Stimulated activated CD4-positive, alpha-beta T cell treated with anti-CD3 and anti-CD28 coated beads, Interleukin-1b, Interleukin-23, amount 100 ng/mL, for 24 hours (primary cell): Measurements from ENCODE around the gene RIOK2.
"Not testable (repeated sequence)": the region's sequence is repeated elsewhere in the genome, so short reads cannot be mapped to it uniquely, and the experiment has no call there.

Experiments
- DNase-seq, 4 experiments: peaks; one replicate each; pipeline ENCODE4 v3.0.0-alpha.2; 2020; ENCODE audit warnings: low read depth in 4 of 4, low spot score in 1 of 4

The RIOK2 gene

DNA sequence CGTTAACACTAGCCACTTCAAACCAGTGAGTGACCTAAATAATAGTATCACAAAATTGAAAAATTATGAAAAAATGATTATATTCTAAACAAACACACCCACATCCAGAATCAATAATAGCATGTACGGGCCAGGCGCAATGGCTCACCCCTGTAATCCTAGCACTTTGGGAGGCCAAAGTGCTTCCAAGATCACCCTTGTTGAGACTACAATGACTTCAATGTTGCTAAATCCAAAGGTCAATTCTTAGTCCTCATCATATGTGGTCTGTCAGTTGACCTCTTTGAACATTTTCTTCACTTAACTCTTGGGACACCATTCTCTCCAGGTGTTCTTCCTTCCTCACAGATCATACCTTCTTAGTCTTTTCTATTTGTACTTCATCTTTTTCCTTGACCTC, 11.3 kb downstream of the RIOK2 start:
- DNase-seq = no peak

DNA sequence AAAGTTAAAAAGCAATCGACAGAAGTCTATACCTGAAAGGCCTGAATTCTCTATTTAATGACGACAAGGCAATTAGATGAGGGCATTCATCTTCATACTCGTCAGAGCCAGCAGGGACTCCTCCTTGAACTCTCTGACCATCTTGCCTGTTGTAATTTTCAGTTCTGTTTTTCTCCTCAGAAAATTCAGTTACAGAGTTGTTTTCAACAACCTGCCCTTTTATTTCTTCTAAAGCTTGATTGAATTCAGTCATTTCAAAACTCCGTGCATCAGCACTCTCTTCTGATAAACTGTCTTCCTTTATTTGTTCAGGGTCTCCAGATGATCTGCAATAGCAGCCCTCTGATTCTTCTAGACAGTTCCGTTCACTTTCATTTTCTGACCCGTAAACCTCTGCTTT, 15.6 kb downstream of the RIOK2 start:
- no peak for DNase-seq

DNA sequence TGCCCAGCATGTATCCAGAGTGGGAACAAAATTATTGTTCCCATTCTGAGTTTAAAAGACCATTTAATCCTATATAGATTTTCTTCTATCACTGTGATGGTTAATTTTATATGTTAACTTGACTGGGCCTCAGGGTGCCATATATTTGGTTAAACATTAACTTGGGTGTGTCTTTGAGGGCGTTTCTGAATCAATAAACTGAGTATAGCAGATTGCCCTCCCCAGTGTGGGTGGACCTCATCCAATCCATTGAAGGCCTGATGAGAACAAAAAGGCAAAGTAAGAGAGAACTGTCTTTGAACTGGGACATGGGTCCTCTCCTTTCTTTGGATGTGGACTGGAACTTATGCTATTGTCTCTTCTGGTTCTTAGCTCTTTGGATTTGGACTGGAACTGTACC, 17.3 kb downstream of the RIOK2 start:
- DNase-seq = no peak

DNA sequence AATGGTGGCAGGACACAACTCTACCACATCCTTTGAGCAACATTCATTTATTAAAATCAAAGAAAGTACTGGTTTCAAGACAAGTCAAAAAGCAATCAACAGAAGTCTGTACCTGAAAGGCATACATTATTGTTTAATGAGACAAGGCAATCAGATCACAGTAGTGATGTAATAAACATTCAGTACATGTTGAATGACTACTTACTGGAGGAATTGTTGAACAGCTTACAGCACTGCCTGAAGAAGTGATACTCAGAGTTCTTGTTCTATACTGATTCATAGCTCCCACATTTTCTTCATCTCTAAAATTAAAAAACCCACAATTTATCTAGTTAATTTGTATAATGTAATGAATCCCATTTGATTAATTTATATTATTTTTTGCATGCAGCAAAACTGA, 18.2 kb downstream of the RIOK2 start:
- no peak for DNase-seq

DNA sequence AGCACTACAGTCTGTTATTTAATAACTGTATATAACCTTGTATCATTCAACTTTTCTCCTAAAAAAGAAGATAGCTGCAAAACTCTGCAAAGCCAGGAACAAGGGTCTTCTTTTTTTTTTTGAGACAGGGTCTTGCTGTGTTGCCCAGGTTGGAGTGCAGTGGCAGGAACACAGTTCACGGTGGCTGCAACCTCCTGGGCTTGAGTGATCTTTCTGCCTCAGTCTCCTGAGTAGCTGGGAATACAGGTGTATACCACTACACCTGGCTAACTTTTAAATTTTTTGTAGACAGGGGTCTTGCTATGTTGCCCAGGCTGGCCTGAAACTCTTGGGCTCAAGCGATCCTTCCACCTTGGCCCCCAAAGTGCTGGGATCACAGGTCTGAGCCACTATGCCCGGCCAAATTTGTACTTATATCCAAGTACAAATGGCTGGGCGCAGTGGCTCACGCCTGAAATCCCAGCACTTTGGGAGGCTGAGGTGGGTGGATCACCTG, 19.2 kb downstream of the RIOK2 start:
- DNase-seq = no peak

DNA sequence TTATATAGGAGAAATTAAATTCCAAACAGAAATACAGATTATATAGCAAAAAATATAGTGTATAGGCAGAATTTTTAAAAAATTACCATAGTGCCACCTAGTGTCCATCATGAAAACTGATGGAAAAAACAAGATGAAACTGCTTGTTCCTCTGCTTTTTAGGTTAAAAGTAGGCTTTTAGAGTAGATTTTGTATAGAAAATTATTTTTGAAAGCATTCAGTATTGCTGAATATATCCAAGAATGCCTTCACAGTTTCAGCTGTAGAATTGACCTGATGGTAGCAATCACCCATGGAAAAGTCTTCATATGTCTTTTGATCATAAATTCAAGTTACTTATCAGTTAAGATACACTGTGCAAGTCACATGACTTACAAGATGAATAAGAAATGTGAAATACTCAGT, 19.7 kb downstream of the RIOK2 start:
- DNase-seq = no peak

DNA sequence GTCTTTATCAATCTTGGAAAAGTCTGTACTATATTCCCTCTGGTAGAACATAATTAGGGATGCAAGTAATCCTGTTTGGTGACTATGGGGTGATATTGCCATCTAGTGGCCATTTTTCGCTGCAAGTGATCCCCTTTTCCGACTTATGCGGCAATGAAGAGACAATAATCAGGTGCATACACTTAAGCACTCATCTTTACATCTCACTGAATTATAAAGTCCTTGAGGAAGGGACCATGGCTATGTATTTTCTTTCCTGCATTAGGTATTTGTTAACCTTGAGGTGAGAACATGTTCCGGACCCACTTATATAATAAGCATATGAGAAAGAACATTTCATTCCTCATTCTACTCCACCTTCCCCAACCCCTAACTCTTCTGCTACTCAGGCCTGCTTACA, 21.0 kb downstream of the RIOK2 start:
- peak in 1 of 4 experiments; percentile 21 for DNase-seq

DNA sequence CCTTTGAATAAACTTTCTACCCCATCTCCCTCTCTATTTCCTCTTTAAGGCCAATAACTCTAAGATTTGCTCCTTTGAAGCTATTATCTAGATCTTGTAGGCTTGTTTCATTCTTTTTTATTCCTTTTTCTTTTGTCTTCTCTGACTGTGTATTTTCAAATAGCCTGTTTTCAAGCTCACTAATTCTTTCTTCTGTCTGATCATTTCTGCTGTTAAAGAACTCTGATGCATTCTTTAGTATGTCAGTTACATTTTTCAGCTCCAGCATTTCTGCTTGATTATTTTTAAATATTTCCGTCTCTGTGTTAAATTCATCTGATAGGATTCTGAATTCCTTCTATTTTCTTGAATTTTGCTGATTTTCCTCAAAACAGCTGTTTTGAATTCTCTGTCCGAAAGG, 25.4 kb downstream of the RIOK2 start:
- no peak for DNase-seq

DNA sequence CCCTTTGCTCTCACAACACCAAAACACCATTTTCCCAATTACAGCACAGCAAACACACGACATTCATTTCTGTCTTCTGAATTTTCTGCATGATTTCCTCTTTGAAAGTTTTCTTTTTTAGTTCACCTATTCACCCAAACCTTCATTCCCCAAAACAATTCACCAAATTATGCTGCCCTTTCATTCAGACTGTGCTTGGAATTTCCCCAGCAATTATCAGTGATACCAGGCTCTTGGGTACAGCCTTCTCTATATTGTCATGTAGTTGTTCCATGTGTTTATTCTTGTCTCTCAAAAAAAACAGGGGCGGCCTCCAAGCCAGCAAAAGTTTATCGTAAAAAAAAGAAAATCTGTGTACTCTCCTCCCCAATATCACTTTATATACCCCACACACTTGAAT, 31.7 kb downstream of the RIOK2 start:
- DNase-seq = no peak

DNA sequence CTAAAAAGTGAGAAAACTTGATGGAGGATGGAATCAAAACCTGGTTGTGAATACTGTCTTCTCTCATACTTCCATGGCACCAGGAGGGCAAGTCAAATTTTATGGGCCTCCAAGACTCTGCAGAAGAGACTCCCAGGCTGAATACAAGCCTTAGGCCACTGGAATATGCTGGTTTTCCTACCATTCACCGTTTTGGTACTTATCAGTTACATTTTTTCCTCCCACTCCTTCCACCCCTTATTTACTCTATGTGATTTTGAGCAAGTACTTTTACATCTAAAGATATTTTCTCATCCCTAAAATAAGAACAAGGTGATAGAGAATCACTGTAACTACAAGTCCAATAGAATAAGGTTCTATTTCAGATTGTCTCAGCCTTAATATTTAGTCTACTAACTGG, 32.6 kb downstream of the RIOK2 start:
- DNase-seq = no peak

DNA sequence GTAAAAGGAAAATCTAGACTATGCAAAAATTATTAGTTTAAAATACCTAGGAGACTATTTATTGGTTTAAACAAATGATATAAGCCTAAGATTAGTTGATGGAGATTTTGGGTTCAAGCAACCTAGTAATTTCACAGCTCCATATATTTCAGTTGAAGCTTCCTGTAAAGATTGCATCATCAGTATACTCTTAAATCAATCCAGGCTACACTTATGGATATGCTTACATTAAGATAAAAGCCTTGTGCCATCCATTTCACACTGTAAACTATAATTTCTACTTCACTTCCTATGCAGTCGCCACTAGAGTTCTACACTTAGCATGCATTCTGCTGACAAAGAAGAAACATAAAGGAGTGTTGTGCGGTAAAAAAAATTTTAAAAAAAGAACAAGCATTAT, 33.3 kb downstream of the RIOK2 start:
- no peak for DNase-seq

DNA sequence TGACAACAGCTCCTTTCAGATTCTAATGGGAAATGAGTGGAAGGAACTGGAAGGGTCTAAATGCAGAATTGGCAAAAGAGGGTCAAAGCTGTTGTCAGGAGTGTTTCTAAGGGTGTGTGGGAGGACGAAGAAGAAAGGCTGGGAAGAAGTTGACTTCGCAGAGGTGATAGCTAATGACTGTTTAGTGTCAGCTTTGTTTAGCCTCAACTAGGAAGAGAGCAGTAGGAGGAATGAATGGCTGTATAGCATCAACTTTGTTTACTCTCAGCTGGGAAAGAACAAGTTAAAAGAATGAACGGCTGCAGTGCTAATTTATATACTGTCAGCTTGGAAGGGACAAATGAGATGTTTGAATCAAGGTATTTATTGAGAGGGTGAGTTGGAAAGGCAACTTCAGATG, 34.8 kb downstream of the RIOK2 start:
- no peak for DNase-seq

DNA sequence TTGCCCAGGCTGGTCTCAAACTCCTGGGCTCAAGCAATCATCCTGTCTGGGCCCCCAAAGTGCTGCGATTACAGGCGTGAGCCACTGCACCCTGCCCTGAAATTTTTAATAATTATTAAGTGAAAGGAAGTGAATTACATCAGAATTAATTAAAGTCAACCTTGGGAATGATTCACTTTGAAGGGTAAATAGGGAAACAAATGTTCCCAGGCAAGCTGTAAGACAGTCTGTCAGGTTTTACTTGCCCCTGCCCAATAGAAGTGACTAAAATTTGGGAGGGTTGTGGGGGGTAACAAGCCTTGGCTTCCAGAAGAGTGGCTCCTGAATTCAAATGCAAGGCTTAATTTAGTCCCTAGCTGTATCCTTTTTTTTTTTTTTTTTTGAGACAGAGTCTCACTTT, 39.3 kb downstream of the RIOK2 start:
- DNase-seq = no peak

DNA sequence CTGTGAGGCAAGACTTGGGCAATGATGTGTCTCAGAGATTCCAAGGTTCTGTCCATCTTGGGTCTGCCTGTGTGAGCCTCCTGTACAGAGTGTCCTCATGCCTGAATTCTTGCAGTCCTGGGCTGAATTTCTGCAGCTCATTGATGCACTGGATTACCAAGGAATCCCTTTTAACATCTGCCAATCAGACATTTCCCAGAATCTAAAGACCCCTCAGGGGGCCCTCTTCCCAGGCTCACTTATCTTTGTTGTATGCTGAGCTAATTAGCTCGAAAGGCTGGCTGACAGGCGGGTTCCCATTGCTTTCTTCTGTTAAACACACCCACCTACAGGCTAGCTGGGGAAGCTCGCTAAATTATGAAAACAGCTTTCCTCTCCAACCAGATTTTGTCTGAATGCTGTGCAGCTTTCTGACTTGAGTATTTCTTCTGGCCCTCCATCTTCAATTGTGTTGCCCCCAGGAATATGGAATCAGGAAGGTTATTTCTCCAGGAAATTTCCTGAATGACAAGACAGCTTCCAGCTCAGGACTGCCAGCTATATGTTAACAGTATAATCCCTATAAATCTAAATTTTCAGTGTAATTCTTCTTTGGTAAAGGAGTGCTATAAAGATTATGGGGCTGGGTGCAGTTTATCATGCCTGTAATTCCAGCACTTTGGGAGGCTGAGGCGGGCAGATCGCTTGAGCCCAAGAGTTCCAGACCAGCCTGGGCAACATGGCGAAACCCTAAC, 40.4 kb downstream of the RIOK2 start, which contains the start of gene LIX1:
LIX1 (minus strand) TSS at position 91 of the 734 bp plus-strand sequence; CDS start at position 56, 35 bp downstream.
- DNase-seq = peak in 1 of 4 experiments; percentile 1

DNA sequence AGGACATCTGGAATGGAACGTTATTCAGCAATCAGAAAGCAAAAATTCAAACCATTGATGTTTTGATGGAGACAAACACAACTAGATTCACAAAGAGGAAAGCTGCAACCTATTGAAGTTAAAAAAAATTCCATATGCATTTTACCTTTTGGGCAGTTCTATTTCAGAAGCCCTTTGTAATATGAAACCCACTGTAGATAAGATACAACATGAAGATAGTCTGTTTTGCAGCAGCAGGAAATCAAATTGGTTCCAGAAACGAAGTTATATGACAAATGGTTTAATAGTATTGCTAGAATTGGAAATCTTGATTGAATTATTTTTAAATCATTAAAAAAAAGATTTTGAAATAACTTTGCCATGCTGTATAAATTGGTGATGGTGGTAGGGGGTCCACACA, 41.5 kb downstream of the RIOK2 start:
- no peak for DNase-seq

DNA sequence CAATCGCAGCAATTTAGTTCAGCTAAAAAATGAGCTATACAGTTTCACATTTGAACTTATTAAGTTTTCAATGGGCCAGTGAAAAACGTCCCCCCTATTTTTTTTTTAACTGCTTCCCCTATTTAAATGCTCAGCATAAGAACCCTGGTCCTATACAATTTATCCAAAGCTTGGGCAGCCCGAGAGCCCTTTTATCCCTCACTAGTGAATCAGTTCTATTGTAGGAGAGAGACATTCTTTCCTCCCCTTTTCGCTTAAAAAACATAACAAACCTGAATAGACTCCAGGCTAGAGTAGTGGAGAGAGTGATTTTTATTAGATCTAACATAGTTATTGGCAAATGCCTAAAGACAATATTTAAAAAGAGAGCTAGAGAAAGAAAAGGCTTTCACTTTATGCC, 42.0 kb downstream of the RIOK2 start:
- DNase-seq = no peak

DNA sequence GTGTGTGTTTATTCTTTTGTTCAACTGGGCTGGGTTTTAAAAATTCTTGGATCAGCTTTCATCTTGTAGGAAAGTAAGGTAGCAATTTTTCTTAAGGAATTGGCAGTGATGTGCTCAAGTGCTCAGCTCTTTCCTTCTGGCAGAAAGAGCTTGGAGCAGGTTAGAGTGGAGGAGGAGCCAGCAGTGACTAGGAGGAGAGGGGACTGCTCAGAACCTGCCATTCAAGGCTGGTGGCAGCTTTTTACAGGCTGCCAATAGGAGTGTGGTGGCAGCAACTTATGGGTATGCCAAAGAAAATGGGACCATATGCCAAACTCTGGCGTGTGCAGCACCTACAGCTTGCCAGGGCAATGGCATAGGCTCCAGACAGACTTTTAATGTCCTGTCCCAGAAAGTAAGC, 42.8 kb downstream of the RIOK2 start:
- not testable (repeated sequence) for DNase-seq

DNA sequence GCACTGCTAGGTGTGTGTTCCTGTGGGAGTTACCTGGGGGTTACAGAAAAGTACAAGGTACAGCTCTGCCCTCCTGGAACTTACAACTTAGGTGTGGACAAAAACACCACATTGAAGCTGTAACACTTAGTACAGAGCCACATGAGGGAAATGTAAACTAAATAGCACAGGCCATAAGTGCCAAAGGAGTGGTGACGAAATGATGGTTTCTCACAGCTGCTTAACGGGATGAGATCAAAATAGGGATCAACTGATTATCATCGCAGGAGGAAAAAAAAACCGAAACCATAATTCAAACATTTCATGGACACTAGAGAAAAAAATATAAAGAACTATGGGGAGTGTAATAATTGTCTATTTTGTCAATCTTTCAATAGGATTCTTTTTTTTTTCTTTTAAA, 46.6 kb downstream of the RIOK2 start:
- DNase-seq = no peak

DNA sequence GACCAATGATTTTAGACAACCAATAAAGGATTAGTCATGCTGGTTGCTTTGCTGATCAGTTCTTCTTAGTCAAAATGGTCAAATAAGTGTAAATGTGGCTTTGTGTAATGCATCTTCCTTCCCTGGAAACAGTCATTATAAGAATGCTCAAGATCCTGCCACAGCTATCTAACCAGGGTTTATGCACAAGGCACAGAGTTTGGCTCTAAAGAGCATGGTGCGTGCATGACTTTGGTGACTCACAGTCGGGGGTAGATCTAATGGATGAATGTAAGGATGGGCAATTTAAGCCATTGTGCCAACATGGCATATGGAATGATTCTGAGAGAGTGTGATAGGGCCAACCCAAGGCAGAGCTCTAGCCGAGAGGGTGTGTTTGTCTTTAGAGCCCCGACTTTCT, 47.2 kb downstream of the RIOK2 start:
- no peak for DNase-seq

DNA sequence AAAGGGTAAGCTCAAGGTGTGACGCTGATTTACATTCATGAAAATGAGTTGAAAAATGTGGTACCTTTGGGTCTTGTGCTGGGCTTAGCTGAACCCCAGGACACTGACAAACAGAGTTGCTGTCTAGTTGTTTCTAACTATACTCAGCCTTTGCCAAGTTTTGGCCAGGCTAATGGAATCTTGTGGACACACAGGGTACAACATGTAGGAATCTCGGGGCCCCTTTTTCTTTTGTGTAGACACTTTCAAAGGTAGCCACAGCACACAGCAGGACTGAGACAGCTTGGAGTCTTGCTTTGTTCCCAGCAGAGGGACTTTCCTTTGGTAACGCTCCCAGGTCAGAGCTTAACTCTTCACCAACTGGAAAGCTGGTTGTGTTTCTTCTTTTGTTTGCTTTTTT, 48.4 kb downstream of the RIOK2 start:
- DNase-seq = no peak

DNA sequence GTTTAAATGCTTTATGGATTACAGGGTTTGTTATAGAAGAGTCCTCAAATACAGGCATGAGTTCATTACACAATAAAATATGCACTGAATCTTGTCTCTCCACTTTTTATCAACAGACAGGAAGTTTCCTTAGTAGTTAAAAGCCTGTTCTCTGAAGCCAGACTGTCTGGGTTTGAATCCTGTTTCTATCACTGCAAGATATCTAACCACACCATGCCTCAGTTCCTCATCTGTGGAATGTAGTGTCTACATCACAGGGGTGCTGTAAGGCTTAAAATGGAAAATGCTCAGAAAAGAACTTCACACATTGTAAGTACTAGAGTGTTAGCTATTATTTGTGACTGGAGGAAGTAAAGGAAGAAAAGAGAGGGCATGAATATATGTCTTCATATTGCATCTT, 49.9 kb downstream of the RIOK2 start:
- no peak for DNase-seq

DNA sequence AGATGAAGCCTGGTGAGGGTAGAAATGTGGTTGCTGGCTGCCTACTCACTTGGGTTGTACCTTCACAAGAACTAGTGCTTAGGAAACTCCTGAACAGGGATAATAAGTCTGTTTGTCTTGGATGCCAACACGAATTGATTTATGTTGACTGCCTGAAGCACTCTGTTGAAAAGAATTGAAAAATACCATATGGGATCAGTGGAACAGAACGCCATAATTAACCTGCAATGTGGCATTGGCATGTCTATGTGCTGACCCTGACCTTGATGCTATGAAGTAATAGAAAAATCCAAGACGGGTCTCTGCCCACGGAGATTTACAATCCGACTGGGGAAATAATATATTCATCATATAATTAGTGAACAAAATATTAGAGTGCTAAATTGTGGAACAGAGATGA, 51.1 kb downstream of the RIOK2 start:
- DNase-seq = no peak

DNA sequence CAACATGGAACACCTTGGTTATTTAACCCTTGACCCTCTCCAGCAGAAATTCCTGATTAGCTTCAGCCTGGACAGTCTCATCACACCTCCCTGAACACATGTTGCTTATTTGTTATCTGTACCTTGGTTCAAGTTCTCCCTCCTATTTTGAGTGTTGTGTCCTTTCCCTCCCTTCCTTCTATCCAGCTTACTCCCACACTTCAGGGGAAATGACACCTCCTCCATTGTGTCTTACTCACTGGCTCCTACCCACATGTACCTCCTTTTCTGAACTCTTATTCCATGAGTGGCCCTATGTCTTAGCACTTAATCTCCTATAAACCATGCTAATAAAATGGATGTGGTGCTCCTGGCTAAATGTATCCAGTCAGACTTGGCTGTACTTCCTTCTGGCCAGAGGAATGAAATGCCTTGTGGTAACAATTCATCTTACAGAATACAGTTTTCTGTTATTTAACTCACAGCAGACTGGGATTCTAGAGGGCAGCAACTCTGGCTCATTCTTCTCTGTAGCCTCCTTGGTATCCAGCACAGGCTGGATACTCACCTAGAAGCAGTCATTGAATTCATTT, 51.8 kb downstream of the RIOK2 start:
- no peak for DNase-seq
